Lung (tissue), 12 donors: ENCODE results near the gene TP53BP1. TPM values are rescaled to one million over a fixed set of nuclear protein-coding genes. Genes with fewer than 3 reads are reported as not detected.
A peak's percentile ranks its signal among the peaks of the same experiment; 100 is the strongest.

Source experiments
- ATAC-seq: fragments of 200-7000 bp; cut with Tn5 transposase; one replicate; pipeline ENCODE4 v1.9.1; 2020; ENCODE audit warnings: moderate number of reproducible peaks; ENCODE audit not compliant: insufficient read depth, low FRiP score
- DNase-seq, 3 donors: peaks; one replicate each; pipeline ENCODE4 v3.0.0-alpha.2; 2013 to 2017
- H3K27ac ChIP-seq, 2 donors: one replicate each; pipeline ENCODE4 v1.5.1; 2013; ENCODE audit warnings: mild to moderate bottlenecking in 2 of 2, moderate library complexity in 2 of 2, control low read depth in 1 of 2, inconsistent platforms in 1 of 2, low read depth in 1 of 2, low read length in 1 of 2
- H3K27me3 ChIP-seq, 3 donors: one replicate each; pipeline ENCODE4 v1.5.1; 2013; ENCODE audit warnings: low read length in 2 of 3; ENCODE audit not compliant: control insufficient read depth in 3 of 3, insufficient read depth in 3 of 3
- H3K36me3 ChIP-seq, 4 donors: one replicate each; pipeline ENCODE4 v1.5.1; 2013; ENCODE audit warnings: low read length in 4 of 4, mild to moderate bottlenecking in 1 of 4, moderate library complexity in 1 of 4; ENCODE audit not compliant: control insufficient read depth in 4 of 4, insufficient read depth in 4 of 4
- H3K4me1 ChIP-seq, 5 donors: one replicate each; pipeline ENCODE4 v1.5.1; 2013; ENCODE audit warnings: low read length in 5 of 5, mild to moderate bottlenecking in 2 of 5, moderate library complexity in 1 of 5; ENCODE audit not compliant: control insufficient read depth in 5 of 5, insufficient read depth in 5 of 5
- H3K4me3 ChIP-seq: one replicate; pipeline ENCODE4 v1.5.1; 2013; ENCODE audit warnings: mild to moderate bottlenecking, control low read depth, moderate library complexity
- H3K9ac ChIP-seq, 2 donors: one replicate each; pipeline ENCODE4 v1.5.1; 2013; ENCODE audit warnings: low read length in 2 of 2, control low read depth in 1 of 2; ENCODE audit not compliant: insufficient read depth in 1 of 2
- H3K9me3 ChIP-seq, 4 donors: one replicate each; pipeline ENCODE4 v1.5.1; 2013; ENCODE audit warnings: low read length in 3 of 4, mild to moderate bottlenecking in 1 of 4, moderate library complexity in 1 of 4; ENCODE audit not compliant: control insufficient read depth in 4 of 4, insufficient read depth in 3 of 4
- WGBS, 2 donors: extraction: QIAGEN DNeasy Blood & Tissue Kit; methylation state at CpG; one replicate each; pipeline ENCODE4 v1.1.7; 2013; 5-methylcytosine and 5-hydroxymethylcytosine counted together
- polyA plus RNA-seq, 2 donors: library from polyadenylated mRNA; stranded (reverse); fragments of 200-250 nt; gene quantifications; one replicate each; pipeline ENCODE4 v1.2.1, GENCODE V29; 2013
- total RNA-seq, 2 donors: library from RNA; depleted of rRNA in 1 of 2; stranded (reverse); fragments of >200 nt in 1 of 2; gene quantifications; one replicate each; pipeline ENCODE4 v1.2.1, GENCODE V29; 2014 to 2021
- TF ChIP-seq, protein P1 (sequence below): IDR thresholded peaks from 2 replicates; pipeline ENCODE4 v1.5.1; 2012; ENCODE audit warnings: mild to moderate bottlenecking; ENCODE audit errors: control extremely low read depth, extremely low read depth
- donor health status: control.
- donor health status: control.
- donor health status: Bipolar disorder and iron deficiency.
- donor health status: healthy.
- donor health status: DM: yes; HTN: yes; CAD: no.

The TP53BP1 gene
- total and polyA plus RNA-seq, 4 donors = 8.9 to 97.4 (median 23.7) TPM

DNA sequence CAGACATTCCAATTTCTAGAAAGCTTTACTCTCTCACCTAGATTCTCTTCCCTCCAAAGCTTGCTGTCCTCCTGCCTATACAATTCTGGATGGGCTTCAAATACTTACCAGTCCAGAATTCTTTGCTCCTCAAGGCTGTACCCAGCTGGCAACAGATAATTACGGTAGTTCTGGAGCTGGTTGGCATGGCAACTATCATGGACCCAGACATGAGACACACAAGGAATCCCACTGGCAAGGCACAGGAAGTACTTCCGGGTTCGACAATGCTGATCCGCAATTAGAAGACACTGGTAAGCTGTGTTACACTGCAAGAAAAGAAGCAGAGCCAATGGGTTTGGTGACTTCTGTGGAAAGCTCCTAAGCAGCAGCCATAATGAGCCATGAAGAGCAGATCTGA lies 84.2 kb downstream of the TP53BP1 start:
- WGBS, 2 donors = 86 to 91% methylated on average over 4 of the region's 4 CpGs
- Histone ChIP-seq H3K27ac (no peak overlapping the region), H3K9me3 (peaks cover 0 to 2% (median 0%) of the 10 kb centered on the region in 4 donors), H3K4me3 (no peak overlapping the region), H3K27me3 (no peaks in the 10 kb centered on the region), H3K9ac (no peak overlapping the region), H3K4me1 (no peaks in the 10 kb centered on the region), H3K36me3 (peaks cover 43 to 76% (median 54%) of the 10 kb centered on the region in 4 donors)
- peak in 1 of 3 donors; percentile 4 for DNase-seq
- TF ChIP-seq, protein P1, sequence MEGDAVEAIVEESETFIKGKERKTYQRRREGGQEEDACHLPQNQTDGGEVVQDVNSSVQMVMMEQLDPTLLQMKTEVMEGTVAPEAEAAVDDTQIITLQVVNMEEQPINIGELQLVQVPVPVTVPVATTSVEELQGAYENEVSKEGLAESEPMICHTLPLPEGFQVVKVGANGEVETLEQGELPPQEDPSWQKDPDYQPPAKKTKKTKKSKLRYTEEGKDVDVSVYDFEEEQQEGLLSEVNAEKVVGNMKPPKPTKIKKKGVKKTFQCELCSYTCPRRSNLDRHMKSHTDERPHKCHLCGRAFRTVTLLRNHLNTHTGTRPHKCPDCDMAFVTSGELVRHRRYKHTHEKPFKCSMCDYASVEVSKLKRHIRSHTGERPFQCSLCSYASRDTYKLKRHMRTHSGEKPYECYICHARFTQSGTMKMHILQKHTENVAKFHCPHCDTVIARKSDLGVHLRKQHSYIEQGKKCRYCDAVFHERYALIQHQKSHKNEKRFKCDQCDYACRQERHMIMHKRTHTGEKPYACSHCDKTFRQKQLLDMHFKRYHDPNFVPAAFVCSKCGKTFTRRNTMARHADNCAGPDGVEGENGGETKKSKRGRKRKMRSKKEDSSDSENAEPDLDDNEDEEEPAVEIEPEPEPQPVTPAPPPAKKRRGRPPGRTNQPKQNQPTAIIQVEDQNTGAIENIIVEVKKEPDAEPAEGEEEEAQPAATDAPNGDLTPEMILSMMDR = no peak
- ATAC-seq = no peak

GRCh38 chr15:43406808-43407207 lies 86.1 kb downstream of the TP53BP1 start:
- no peak for ATAC-seq
- 90 to 93% methylated on average over 2 of the region's 2 CpGs for WGBS, 2 donors
- no peaks in the 10 kb centered on the region for H3K9me3 ChIP-seq

GRCh38 chr15:43406189-43406588 lies 86.8 kb downstream of the TP53BP1 start:
- DNase-seq (no peak), ATAC-seq (no peak)
- TF ChIP-seq, protein P1 = no peak
- Histone ChIP-seq H3K27ac (no peak overlapping the region), H3K27me3 (no peaks in the 10 kb centered on the region), H3K36me3 (peaks cover 35 to 64% (median 58%) of the 10 kb centered on the region in 4 donors), H3K9ac (no peak overlapping the region), H3K9me3 (no peaks in the 10 kb centered on the region), H3K4me3 (no peak overlapping the region), H3K4me1 (no peaks in the 10 kb centered on the region)
- 90 to 93% methylated on average over 2 of the region's 2 CpGs for WGBS, 2 donors

More at GRCh38 chr15:43406808-43407207, 86.1 kb downstream of the TP53BP1 start:
- no peak for DNase-seq
- TF ChIP-seq, protein P1 = no peak
- H3K9ac ChIP-seq = no peak overlapping the region
- no peak overlapping the region for H3K27ac ChIP-seq
- no peak overlapping the region for H3K4me3 ChIP-seq
- peaks cover 38 to 65% (median 57%) of the 10 kb centered on the region in 4 donors for H3K36me3 ChIP-seq
- H3K27me3 ChIP-seq = no peaks in the 10 kb centered on the region
- H3K4me1 ChIP-seq = no peaks in the 10 kb centered on the region

- 81 to 83% methylated on average over 5 of the region's 5 CpGs for WGBS, 2 donors
- peaks cover 42 to 64% (median 55%) of the 10 kb centered on the region in 4 donors for H3K36me3 ChIP-seq
Observed at GRCh38 chr15:43404130-43404529, 88.8 kb downstream of the TP53BP1 start.

More at GRCh38 chr15:43404130-43404529, 88.8 kb downstream of the TP53BP1 start:
- Histone ChIP-seq H3K4me3 (no peak overlapping the region), H3K27me3 (no peaks in the 10 kb centered on the region), H3K27ac (no peak overlapping the region), H3K9ac (no peak overlapping the region), H3K4me1 (no peaks in the 10 kb centered on the region), H3K9me3 (no peaks in the 10 kb centered on the region)
- TF ChIP-seq, protein P1 = no peak
- ATAC-seq (no peak), DNase-seq (no peak)
